Mucosa of descending colon (tissue), 3 donors: ENCODE data around the gene GSC2. TPM values are rescaled to one million over a fixed set of nuclear protein-coding genes. Genes with fewer than 3 reads are reported as not detected.

Experiments used
- ATAC-seq: fragments of 200-7000 bp; cut with Tn5 transposase; one replicate; pipeline ENCODE4 v1.9.1; 2020; ENCODE audit warnings: mild to moderate bottlenecking, moderate library complexity
- DNase-seq, 3 donors: peaks; one replicate each; pipeline ENCODE4 v3.0.0-alpha.2; 2020
- H3K36me3 ChIP-seq: fragments of 200-600 bp; one replicate; pipeline ENCODE4 v1.8.0; 2021; ENCODE audit warnings: low read depth, mild to moderate bottlenecking
- H3K4me1 ChIP-seq: fragments of 200-600 bp; one replicate; pipeline ENCODE4 v1.8.0; 2021; ENCODE audit warnings: low read depth, mild to moderate bottlenecking
- H3K4me3 ChIP-seq: fragments of 200-600 bp; one replicate; pipeline ENCODE4 v1.8.0; 2021; ENCODE audit warnings: mild to moderate bottlenecking
- H3K9me3 ChIP-seq: fragments of 200-600 bp; one replicate; pipeline ENCODE4 v1.8.0; 2021; ENCODE audit warnings: mild to moderate bottlenecking
- intact Hi-C, 2 donors: fragments of 100-400 bp; cut with DNase I in 1 of 2; cut with micrococcal nuclease in 1 of 2; formaldehyde crosslinking; loops; one replicate each; pipeline versions ENCODE4 v1.11.0 to v1.11.1; 2022; cut with DNase I, micrococcal nuclease
- total RNA-seq, 3 donors: library from RNA; stranded (reverse); fragmentation: NEBNext Ultra II Directional in 2 of 3; extraction: Animal tissue kit (Norgen Biotek cat#: 25700) in 2 of 3; gene quantifications; one replicate each; pipeline versions ENCODE4 v1.2.1 to v1.2.4, GENCODE V29; 2021 to 2023
- TF ChIP-seq, protein P1 (sequence below): fragments of 200-600 bp; IDR thresholded peaks from one replicate; pipeline ENCODE4 v1.8.0; 2022; ENCODE audit warnings: antibody characterized with exemption, mild to moderate bottlenecking
- donor health status: DM: no; HTN: no; CAD: no; lungs with moderate emphysema.
- donor health status: DM: no; HTN: no; CAD: no.
- donor health status: DM: no; HTN: yes; CAD: no.

The GSC2 gene
- total RNA-seq, 3 donors from 2014 or later: not detected

DNA sequence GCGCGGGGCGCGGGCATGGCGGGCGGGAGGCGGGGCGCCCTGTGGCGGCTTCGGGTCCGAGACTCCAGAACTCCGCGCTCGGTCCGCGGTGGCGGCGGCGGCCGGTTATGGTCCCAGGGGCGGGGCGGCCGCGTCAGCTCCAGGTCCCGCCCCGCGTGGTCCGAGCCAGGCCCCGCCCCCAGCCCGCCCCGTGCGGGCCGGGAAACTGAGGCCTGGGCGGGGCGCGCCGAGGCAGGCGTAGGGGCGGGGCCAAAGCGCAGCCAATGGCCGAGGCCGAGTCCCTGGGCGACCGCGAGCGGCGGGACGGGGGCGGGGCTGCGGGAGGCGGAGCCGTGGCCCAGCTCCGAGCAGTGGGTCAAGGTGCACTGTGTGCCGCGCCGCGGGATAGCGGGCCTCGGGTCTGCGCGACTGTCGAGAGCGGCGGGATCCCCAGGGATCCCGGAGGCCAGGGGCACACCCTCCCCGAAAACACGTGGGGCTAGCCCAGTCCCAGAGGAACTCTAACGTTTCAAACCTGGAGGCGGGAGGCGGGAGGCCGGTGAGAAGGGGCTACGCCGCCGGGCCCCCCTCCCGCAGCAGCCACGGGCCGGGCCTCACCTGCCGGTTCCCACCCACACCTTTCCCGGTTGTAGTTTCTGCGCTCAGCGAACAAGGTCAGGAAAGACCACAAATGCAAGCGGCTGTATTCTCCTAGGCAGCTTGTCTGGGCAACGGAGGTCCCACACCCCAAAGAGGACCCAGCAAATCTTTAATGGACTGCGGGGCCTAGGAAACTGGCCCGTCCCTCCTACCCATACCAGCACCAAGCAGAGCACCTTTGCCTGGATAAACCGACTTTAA is 28.8 kb upstream of the GSC2 start, which contains the start of gene SLC25A1:
SLC25A1 (minus strand) TSS at position 80 of the 840 bp plus-strand sequence; CDS start at position 17, 63 bp downstream.
- H3K4me1 ChIP-seq: peaks cover 17% of the 10 kb centered on the region
- peak; percentile 87 for ATAC-seq
- intact Hi-C loops: no loop called here

DNA sequence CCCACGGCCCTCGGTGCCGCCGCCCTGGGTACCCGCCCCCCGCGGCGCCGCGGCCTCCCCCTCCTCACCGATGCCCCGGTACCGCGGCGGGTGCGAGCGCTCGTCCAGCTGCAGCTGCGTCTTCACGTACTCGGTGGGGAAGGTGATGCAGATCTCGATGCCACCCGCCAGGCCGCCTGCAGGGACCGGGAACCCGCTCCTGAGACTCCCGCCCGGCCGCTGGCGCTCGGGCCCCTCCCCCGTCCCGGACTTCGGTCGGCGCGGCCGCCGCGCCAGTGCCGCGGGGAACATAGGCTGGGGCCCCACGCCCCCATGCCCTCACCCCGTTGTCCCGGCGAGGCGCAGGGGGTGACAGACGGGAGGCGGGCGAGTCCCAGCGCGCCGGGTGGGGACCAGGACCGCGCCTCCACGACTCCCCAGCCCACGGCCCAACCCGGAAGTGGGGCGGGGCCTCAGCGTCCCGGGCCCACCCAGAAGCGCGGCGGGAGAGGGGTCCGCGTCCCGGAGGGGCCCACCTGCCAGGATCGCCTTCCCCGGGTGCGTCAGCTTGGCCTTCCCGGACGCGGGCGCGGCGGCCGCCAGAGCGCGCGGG is 28.1 kb upstream of the GSC2 start:
- TF ChIP-seq, protein P1, sequence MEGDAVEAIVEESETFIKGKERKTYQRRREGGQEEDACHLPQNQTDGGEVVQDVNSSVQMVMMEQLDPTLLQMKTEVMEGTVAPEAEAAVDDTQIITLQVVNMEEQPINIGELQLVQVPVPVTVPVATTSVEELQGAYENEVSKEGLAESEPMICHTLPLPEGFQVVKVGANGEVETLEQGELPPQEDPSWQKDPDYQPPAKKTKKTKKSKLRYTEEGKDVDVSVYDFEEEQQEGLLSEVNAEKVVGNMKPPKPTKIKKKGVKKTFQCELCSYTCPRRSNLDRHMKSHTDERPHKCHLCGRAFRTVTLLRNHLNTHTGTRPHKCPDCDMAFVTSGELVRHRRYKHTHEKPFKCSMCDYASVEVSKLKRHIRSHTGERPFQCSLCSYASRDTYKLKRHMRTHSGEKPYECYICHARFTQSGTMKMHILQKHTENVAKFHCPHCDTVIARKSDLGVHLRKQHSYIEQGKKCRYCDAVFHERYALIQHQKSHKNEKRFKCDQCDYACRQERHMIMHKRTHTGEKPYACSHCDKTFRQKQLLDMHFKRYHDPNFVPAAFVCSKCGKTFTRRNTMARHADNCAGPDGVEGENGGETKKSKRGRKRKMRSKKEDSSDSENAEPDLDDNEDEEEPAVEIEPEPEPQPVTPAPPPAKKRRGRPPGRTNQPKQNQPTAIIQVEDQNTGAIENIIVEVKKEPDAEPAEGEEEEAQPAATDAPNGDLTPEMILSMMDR: no peak
- no peaks in the 10 kb centered on the region for H3K9me3 ChIP-seq
- intact Hi-C loops: no loop called here
- H3K4me3 ChIP-seq: peak overlapping the region; percentile 68
- no peaks in the 10 kb centered on the region for H3K36me3 ChIP-seq
- DNase-seq: peak in 2 of 3 donors; percentile 66 to 84
- ATAC-seq: peak; percentile 49
- H3K4me1 ChIP-seq: peaks cover 25% of the 10 kb centered on the region

More for the DNA sequence above, 28.8 kb upstream of the GSC2 start, which contains the start of gene SLC25A1:
- H3K9me3 ChIP-seq: no peaks in the 10 kb centered on the region
- H3K36me3 ChIP-seq: no peaks in the 10 kb centered on the region
- TF ChIP-seq, protein P1: no peak
- H3K4me3 ChIP-seq: peak within 1 kb of the TSS; percentile 68
- DNase-seq: peak; percentile 95 to 97 (median 97)

DNA sequence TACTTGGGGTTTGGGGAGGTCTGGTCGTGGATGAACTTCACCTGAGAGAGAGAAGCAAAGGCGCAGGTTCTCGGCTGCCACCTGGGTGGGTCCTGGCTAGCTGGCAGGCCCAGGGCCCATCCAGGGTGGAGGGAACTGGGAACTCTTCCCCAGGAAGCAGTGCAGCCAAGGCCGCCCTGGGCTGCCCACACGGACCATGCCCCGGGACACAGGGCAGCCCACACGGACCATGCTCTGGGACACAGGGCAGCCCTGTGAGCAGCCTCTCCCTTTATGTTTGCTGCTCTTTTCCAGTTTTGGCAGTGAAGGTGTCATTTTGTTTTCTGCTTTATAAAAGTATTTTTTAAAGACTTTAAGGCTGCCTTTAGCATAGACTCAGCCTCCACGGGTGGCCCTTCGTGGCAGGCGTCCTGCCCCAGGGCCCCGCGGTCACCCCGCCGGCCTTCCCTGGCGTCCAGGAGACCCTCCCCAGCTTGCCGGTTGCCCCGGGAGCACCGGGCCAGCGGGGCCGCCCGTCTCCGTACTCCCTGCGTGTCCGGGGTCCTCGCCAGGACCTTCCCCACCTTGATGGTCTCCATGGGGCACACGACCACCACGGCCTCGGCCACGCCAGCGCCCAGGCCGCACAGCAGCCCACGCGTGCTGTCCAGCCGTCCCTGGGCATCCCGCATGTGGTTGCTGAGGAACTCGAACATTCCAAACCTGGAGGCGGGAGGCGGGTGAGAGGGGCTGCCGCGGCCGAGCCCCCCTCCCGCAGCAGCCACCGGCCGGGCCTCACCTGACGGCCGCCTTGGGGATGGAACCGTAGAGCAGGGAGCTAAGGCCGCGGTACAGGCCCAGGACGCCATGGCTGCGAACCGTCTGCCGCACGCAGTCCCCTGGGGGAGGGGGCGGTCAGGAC is 27.3 kb upstream of the GSC2 start:
- no peaks in the 10 kb centered on the region for H3K36me3 ChIP-seq
- intact Hi-C loops: no loop called here
- no peaks in the 10 kb centered on the region for H3K9me3 ChIP-seq
- no peak for ATAC-seq
- H3K4me3 ChIP-seq: peak overlapping the region; percentile 68
- DNase-seq: peak; percentile 17 to 63 (median 51)
- peaks cover 32% of the 10 kb centered on the region for H3K4me1 ChIP-seq
- TF ChIP-seq, protein P1: no peak

DNA sequence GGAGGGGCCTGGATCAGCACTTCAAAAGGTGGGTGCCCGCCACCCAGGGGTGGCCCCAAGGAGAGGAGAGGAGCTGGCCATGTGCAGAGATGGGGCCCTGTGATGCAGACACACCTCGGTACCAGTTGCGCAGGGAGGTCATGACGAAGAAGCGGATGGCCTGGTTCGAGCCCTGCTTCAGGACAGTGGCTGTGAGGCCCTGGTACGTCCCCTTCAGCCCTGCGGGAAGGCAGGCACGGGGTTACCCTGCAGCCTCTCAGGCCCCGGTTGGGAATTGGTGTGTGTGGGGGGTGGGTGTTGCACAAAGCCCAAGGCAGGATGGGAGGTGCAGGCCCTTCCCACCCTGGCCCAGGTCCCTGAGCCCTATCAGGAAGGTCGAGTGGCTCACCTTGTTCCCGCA is 26.6 kb upstream of the GSC2 start:
- Histone ChIP-seq H3K4me3 (no peak overlapping the region), H3K36me3 (no peaks in the 10 kb centered on the region), H3K9me3 (no peaks in the 10 kb centered on the region), H3K4me1 (peaks cover 37% of the 10 kb centered on the region)
- DNase-seq: peak in 1 of 3 donors; percentile 55
- intact Hi-C loops: no loop called here
- no peak for ATAC-seq
- TF ChIP-seq, protein P1: no peak

DNA sequence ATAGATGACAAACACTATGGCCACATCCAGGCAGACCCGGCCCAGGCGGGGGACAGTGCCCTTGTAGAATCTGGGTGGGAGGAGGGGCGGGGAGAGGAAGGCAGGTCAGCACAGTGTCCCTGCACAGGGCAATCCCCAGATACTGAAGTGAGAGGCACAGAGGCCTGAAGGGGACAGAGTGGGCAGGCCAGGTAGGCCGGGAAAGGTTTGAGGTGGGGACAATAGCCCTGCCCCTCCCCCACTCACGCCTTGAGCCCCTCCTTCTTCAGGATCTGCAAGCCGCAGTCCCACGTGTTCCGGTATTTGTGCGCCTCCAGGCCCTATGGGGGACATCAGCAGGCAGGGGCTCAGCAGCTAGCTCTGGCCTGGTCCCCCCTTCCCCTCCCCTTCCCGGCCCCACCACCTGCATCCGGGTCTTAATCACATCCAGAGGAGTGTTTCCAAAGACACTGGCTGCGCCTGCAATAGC is 26.1 kb upstream of the GSC2 start:
- TF ChIP-seq, protein P1: no peak
- no peaks in the 10 kb centered on the region for H3K36me3 ChIP-seq
- intact Hi-C loops: no loop called here
- H3K4me3 ChIP-seq: no peak overlapping the region
- peak in 2 of 3 donors; percentile 36 to 54 for DNase-seq
- ATAC-seq: no peak
- peaks cover 37% of the 10 kb centered on the region for H3K4me1 ChIP-seq
- no peaks in the 10 kb centered on the region for H3K9me3 ChIP-seq
